Gastrocnemius medialis (tissue), 4 donors: ENCODE measurements around the gene COL25A1.

Experiments used
- CTCF ChIP-seq, 5 experiments: fragments of 450-650 bp in 3 of 5; fragments of 200-600 bp in 2 of 5; sonication (generic) in 2 of 5; IDR thresholded peaks in 4 of 5; conservative IDR thresholded peaks in 1 of 5; 1 replicate in 4 of 5; 2 replicates in 1 of 5; pipeline ENCODE4 v1.5.1; 2016 to 2019; ENCODE audit warnings: antibody characterized with exemption in 5 of 5, mild to moderate bottlenecking in 3 of 5, moderate library complexity in 3 of 5
- POLR2A ChIP-seq, 2 donors: fragments of 450-650 bp; IDR thresholded peaks; one replicate each; pipeline ENCODE4 v1.6.1; 2017; ENCODE audit warnings: antibody characterized with exemption in 2 of 2, mild to moderate bottlenecking in 2 of 2, moderate library complexity in 2 of 2

- TF ChIP-seq CTCF (IDR thresholded peaks at IDR 0.05 in 4 of 5, conservative IDR thresholded peaks at IDR 0.05 in 1 of 5) (no peak), POLR2A (IDR thresholded peaks at IDR 0.05) (no peak)
Measured at GRCh38 chr4:108763226-108763593, 539.2 kb downstream of the COL25A1 start.
